NT2/D1 (cell line): ENCODE data around the gene PCA3.

Experiments
- DNase-seq: peaks from one replicate; pipeline ENCODE4 v3.0.0-alpha.2; 2011; ENCODE audit warnings: low read depth, low spot score
- H3K27me3 ChIP-seq: 2 replicates; pipeline ENCODE4 v1.6.0; 2011; ENCODE audit warnings: mild to moderate bottlenecking; ENCODE audit not compliant: insufficient read length, insufficient read depth
- H3K36me3 ChIP-seq: 2 replicates; pipeline ENCODE4 v1.6.1; 2011; ENCODE audit warnings: mild to moderate bottlenecking, low read length, mixed read lengths; ENCODE audit not compliant: insufficient read depth, insufficient read length
- H3K4me1 ChIP-seq: 2 replicates; pipeline ENCODE4 v1.5.1; 2011; ENCODE audit not compliant: insufficient read depth, insufficient read length
- H3K4me3 ChIP-seq: 2 replicates; pipeline ENCODE4 v1.5.1; 2011; ENCODE audit warnings: low read depth; ENCODE audit not compliant: insufficient read length
- H3K9ac ChIP-seq: 2 replicates; pipeline ENCODE4 v1.6.0; 2011; ENCODE audit warnings: low read depth; ENCODE audit not compliant: insufficient read length
- H3K9me3 ChIP-seq: 2 replicates; pipeline ENCODE4 v1.5.1; 2011; ENCODE audit warnings: mild to moderate bottlenecking, low read length; ENCODE audit not compliant: insufficient read depth
- SUZ12 ChIP-seq: IDR thresholded peaks from 2 replicates; pipeline ENCODE4 v1.6.1; 2011; ENCODE audit not compliant: insufficient read length, insufficient read depth; ENCODE audit errors: extremely low read depth
- YY1 ChIP-seq: IDR thresholded peaks from 2 replicates; pipeline ENCODE4 v1.6.1; 2011; ENCODE audit not compliant: insufficient read length, insufficient read depth
- ZNF274 ChIP-seq: IDR thresholded peaks from 2 replicates; pipeline ENCODE4 v1.6.1; 2011; ENCODE audit warnings: mild to moderate bottlenecking, low read depth, low read length

Gene PCA3

GRCh38 chr9:76785501-76785900 is 21.3 kb downstream of the PCA3 start:
- Histone ChIP-seq H3K9me3 (no peaks in the 10 kb centered on the region), H3K4me1 (no peaks in the 10 kb centered on the region), H3K27me3 (no peaks in the 10 kb centered on the region), H3K36me3 (no peaks in the 10 kb centered on the region), H3K9ac (no peak overlapping the region), H3K4me3 (no peak overlapping the region)
- no peak for DNase-seq
- no peak for TF ChIP-seq ZNF274
- no peak for TF ChIP-seq YY1
- TF ChIP-seq SUZ12 = no peak

GRCh38 chr9:76787677-76788076 is 23.4 kb downstream of the PCA3 start:
- no peaks in the 10 kb centered on the region for H3K9me3 ChIP-seq
- TF ChIP-seq SUZ12 = no peak
- TF ChIP-seq YY1 = no peak
- TF ChIP-seq ZNF274 = no peak
- H3K4me3 ChIP-seq = no peak overlapping the region
- no peaks in the 10 kb centered on the region for H3K4me1 ChIP-seq
- no peak overlapping the region for H3K9ac ChIP-seq
- H3K36me3 ChIP-seq = no peaks in the 10 kb centered on the region
- H3K27me3 ChIP-seq = no peaks in the 10 kb centered on the region
- DNase-seq = no peak

- no peak for TF ChIP-seq SUZ12
- H3K4me1 ChIP-seq = no peaks in the 10 kb centered on the region
- no peak for DNase-seq
- no peaks in the 10 kb centered on the region for H3K36me3 ChIP-seq
- no peaks in the 10 kb centered on the region for H3K9me3 ChIP-seq
- no peak overlapping the region for H3K4me3 ChIP-seq
- no peak overlapping the region for H3K9ac ChIP-seq
- H3K27me3 ChIP-seq = no peaks in the 10 kb centered on the region
Observed at GRCh38 chr9:76789840-76790239, 25.6 kb downstream of the PCA3 start.

DNA sequence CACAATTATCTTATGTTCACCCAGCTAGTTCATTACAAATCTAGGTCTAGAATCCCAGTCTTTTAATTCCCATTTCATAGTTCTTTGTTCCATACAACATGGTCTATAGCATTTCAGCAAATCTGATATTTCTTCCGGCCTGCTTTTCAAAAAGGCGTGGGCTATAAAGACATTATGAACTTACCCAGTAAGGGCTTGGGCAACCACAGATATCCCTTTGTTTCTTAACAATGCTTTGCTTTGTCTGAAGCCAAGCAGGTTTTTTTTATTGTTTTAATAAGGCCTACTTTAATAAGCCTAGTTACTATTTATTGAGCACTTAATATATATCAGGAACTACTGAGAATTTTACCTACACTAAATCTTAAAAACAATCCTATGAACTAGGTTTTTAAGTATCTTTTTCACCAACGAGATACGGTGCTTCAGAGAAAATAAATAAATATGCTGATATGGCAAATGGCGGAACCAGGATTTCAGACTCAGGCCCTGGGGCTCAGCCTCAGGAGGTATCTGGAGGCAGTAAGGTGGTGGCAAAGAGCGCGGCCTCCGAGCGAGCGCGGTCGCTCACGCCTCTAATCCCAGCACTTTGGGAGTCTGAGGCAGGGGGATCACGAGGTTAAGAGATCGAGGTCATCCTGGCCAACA is 29.7 kb downstream of the PCA3 start:
- no peaks in the 10 kb centered on the region for H3K27me3 ChIP-seq
- H3K9me3 ChIP-seq = no peaks in the 10 kb centered on the region
- no peak overlapping the region for H3K9ac ChIP-seq
- no peaks in the 10 kb centered on the region for H3K4me1 ChIP-seq
- H3K36me3 ChIP-seq = no peaks in the 10 kb centered on the region
- DNase-seq = no peak
- no peak overlapping the region for H3K4me3 ChIP-seq
- no peak for TF ChIP-seq SUZ12
- TF ChIP-seq YY1 = no peak
- TF ChIP-seq ZNF274 = no peak

DNA sequence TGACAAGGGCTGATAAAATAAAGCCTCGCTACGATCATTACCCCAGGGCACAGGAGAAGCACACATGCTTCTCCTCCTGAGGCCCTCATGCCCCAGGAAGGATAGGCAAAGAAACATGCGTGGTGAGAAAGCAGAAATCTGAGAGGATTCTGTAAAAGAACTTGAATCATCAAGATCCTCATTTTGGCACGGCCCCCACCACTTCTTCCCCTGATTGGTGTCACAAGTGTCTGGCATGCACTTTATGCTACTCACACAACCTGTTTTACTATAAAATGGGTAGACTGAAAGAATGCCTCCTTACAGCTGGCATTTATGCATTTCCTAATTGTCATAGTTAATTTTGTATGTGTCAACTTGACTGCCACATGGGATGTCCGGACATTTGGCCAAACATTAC is 32.1 kb downstream of the PCA3 start:
- DNase-seq = no peak
- Histone ChIP-seq H3K36me3 (no peaks in the 10 kb centered on the region), H3K27me3 (no peaks in the 10 kb centered on the region), H3K4me3 (no peak overlapping the region), H3K4me1 (no peaks in the 10 kb centered on the region), H3K9ac (no peak overlapping the region), H3K9me3 (no peaks in the 10 kb centered on the region)
- no peak for TF ChIP-seq SUZ12
- TF ChIP-seq YY1 = no peak
- no peak for TF ChIP-seq ZNF274

DNA sequence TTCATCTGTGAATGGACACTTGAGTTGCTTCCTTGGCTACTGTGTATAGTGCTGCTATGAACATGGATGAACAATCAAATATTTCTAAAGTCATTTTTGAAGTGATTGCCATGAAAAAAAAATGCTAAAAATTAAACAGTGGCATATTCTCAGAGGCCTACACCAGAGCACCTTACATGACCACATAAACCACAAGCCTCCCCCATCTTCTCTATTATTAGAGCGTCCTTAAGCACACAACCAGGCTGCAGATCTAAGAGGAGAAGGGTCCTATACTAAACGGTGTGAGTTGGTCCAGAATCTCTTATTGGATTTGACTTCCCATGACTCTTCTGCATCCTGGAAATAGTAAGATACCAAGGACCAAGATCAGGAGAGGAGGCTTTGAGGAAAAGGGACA is 34.3 kb downstream of the PCA3 start:
- no peak overlapping the region for H3K4me3 ChIP-seq
- H3K36me3 ChIP-seq = no peaks in the 10 kb centered on the region
- no peak for DNase-seq
- no peaks in the 10 kb centered on the region for H3K9me3 ChIP-seq
- no peak for TF ChIP-seq ZNF274
- TF ChIP-seq YY1 = no peak
- no peak for TF ChIP-seq SUZ12
- no peaks in the 10 kb centered on the region for H3K27me3 ChIP-seq
- H3K9ac ChIP-seq = no peak overlapping the region
- H3K4me1 ChIP-seq = no peaks in the 10 kb centered on the region

- Histone ChIP-seq H3K9me3 (no peaks in the 10 kb centered on the region), H3K27me3 (no peaks in the 10 kb centered on the region), H3K9ac (no peak overlapping the region), H3K4me3 (no peak overlapping the region), H3K4me1 (no peaks in the 10 kb centered on the region), H3K36me3 (no peaks in the 10 kb centered on the region)
- no peak for TF ChIP-seq YY1
- TF ChIP-seq ZNF274 = no peak
- no peak for TF ChIP-seq SUZ12
- no peak for DNase-seq
Observed at GRCh38 chr9:76799473-76799872, 35.2 kb downstream of the PCA3 start.
